GM18907 (cell line): ENCODE results near the gene YAP1.
A peak's percentile ranks its signal among the peaks of the same experiment; 100 is the strongest.

Experiments used
- ATAC-seq: cut with Tn5 transposase; IDR thresholded peaks from one replicate; pipeline ENCODE4 v1.9.1; 2021; ENCODE audit warnings: mild to moderate bottlenecking, moderate library complexity; ENCODE audit not compliant: unreplicated experiment

The YAP1 gene

GRCh38 chr11:102109896-102110760 lies at the start of gene YAP1:
TSS of gene YAP1 (plus strand) at chr11:102110447. CDS start at chr11:102110849, 402 bp downstream.
- ATAC-seq = peak; percentile 91

GRCh38 chr11:102061276-102061675 lies 49.0 kb upstream of the YAP1 start:
- ATAC-seq = no peak

- no peak for ATAC-seq
Observed at GRCh38 chr11:102062106-102062505, 48.1 kb upstream of the YAP1 start.

- no peak for ATAC-seq
Observed at GRCh38 chr11:102064316-102064715, 45.9 kb upstream of the YAP1 start.

GRCh38 chr11:102070766-102071165 lies 39.5 kb upstream of the YAP1 start:
- no peak for ATAC-seq

GRCh38 chr11:102071497-102072472 lies 38.5 kb upstream of the YAP1 start:
- ATAC-seq = no peak

GRCh38 chr11:102073253-102073652 lies 37.0 kb upstream of the YAP1 start:
- no peak for ATAC-seq

- no peak for ATAC-seq
Observed at GRCh38 chr11:102079625-102080024, 30.6 kb upstream of the YAP1 start.

- no peak for ATAC-seq
Observed at GRCh38 chr11:102081313-102081712, 28.9 kb upstream of the YAP1 start.

GRCh38 chr11:102085864-102086551 lies 24.2 kb upstream of the YAP1 start:
- no peak for ATAC-seq

GRCh38 chr11:102097186-102097585 lies 13.1 kb upstream of the YAP1 start:
- ATAC-seq = no peak

- ATAC-seq = no peak
Observed at GRCh38 chr11:102099755-102100154, 10.5 kb upstream of the YAP1 start.

- ATAC-seq = no peak
Observed at GRCh38 chr11:102108734-102109440, 1.4 kb upstream of the YAP1 start.

- peak; percentile 24 for ATAC-seq
Observed at GRCh38 chr11:102110761-102111010, 439 bp downstream of the YAP1 start.

- ATAC-seq = no peak
Observed at GRCh38 chr11:102111011-102111786, 952 bp downstream of the YAP1 start.

- no peak for ATAC-seq
Observed at GRCh38 chr11:102111787-102112508, 1.7 kb downstream of the YAP1 start.

- ATAC-seq = no peak
Observed at GRCh38 chr11:102112509-102112821, 2.2 kb downstream of the YAP1 start.

- no peak for ATAC-seq
Observed at GRCh38 chr11:102114032-102114431, 3.8 kb downstream of the YAP1 start.

GRCh38 chr11:102115557-102115956 lies 5.3 kb downstream of the YAP1 start:
- ATAC-seq = no peak
